GM06990 (cell line): ENCODE measurements around the gene IRX4.

Experiments used
- DNase-seq: peaks from one replicate; pipeline ENCODE4 v3.0.0-alpha.2; 2011; ENCODE audit not compliant: insufficient read length; ENCODE audit errors: extremely low read depth
- H3K27me3 ChIP-seq: replicated peaks from 2 replicates; pipeline ENCODE4 v1.6.0; 2011; ENCODE audit warnings: low read length; ENCODE audit not compliant: control insufficient read depth, insufficient read depth
- H3K36me3 ChIP-seq: 2 replicates; pipeline ENCODE4 v1.5.1; 2011; ENCODE audit warnings: low read length; ENCODE audit not compliant: control insufficient read depth, insufficient read depth
- H3K4me3 ChIP-seq: replicated peaks from 2 replicates; pipeline ENCODE4 v1.5.1; 2011; ENCODE audit warnings: low read depth, mild to moderate bottlenecking, control low read depth, low read length
- TF ChIP-seq, protein P1 (sequence below): IDR thresholded peaks from 2 replicates; pipeline ENCODE4 v1.5.1; 2011; ENCODE audit warnings: low read length, control low read depth, mild to moderate bottlenecking, inconsistent platforms; ENCODE audit not compliant: insufficient read depth, poor library complexity, severe bottlenecking

Gene IRX4

DNA sequence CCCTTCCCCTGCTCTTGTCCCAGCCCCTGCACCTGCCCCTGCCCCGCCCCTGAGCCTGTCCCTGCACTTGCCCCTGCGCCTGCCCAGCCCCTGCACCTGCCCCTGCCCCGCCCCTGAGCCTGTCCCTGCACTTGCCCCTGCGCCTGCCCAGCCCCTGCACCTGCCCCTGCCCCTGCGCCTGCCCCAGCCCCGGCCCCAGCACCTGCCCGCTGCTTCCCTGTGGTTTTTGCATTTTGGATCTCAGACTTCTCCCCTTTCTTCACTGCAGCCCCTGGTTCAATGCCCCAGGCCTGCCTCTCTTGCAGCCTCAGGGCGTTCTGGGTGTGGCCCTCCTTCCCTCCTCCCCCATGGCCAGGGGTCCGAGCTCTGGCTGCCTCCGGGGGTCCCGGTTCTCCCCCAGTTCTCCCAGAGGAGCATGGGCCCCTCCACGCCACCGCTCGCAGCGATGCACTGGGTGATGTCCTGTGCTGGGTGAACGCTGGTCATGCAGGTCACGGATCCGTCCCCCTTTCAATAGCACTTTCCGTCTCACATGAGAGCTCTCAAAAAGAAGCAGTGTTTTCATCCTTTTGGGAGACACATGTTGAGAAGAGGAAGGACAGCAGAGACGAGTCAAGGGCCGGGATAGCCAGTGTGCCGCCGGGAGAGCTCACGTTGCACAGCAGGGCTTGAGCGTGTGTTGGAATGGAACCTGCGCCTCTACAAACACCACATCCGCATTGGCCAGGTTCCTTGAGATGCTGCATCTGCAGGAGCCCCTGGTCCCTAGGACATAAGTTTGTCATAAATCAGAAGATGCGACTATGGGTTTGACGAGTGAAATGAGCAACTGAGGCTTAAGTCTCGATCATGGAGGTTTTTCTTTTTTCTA, 44.0 kb upstream of the IRX4 start:
- Histone ChIP-seq H3K27me3 (no peaks in the 10 kb centered on the region; the same call in 1 of the 2 replicates), H3K36me3 (no peaks in the 10 kb centered on the region), H3K4me3 (no peak overlapping the region)
- TF ChIP-seq, protein P1, sequence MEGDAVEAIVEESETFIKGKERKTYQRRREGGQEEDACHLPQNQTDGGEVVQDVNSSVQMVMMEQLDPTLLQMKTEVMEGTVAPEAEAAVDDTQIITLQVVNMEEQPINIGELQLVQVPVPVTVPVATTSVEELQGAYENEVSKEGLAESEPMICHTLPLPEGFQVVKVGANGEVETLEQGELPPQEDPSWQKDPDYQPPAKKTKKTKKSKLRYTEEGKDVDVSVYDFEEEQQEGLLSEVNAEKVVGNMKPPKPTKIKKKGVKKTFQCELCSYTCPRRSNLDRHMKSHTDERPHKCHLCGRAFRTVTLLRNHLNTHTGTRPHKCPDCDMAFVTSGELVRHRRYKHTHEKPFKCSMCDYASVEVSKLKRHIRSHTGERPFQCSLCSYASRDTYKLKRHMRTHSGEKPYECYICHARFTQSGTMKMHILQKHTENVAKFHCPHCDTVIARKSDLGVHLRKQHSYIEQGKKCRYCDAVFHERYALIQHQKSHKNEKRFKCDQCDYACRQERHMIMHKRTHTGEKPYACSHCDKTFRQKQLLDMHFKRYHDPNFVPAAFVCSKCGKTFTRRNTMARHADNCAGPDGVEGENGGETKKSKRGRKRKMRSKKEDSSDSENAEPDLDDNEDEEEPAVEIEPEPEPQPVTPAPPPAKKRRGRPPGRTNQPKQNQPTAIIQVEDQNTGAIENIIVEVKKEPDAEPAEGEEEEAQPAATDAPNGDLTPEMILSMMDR, result no peak
- DNase-seq, result no peak

DNA sequence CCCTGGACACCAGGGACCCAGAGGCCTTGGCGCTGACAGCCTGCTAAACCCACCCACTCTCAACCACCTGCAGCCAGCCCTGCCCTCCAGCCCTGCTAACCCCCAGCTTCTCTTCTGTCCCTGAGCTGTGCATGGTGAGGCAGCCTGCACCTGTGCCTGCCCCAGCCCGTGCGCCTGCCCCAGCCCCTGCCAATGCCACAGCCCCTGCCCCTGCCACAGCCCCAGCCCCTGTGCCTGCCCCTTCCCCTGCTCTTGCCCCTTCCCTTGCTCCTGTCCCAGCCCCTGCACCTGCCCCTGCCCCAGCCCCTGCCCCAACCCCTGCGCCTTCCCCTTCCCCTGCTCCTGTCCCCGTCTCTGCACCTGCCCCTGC, 43.3 kb upstream of the IRX4 start:
- no peaks in the 10 kb centered on the region for H3K27me3 ChIP-seq
- TF ChIP-seq, protein P1, result no peak

DNA sequence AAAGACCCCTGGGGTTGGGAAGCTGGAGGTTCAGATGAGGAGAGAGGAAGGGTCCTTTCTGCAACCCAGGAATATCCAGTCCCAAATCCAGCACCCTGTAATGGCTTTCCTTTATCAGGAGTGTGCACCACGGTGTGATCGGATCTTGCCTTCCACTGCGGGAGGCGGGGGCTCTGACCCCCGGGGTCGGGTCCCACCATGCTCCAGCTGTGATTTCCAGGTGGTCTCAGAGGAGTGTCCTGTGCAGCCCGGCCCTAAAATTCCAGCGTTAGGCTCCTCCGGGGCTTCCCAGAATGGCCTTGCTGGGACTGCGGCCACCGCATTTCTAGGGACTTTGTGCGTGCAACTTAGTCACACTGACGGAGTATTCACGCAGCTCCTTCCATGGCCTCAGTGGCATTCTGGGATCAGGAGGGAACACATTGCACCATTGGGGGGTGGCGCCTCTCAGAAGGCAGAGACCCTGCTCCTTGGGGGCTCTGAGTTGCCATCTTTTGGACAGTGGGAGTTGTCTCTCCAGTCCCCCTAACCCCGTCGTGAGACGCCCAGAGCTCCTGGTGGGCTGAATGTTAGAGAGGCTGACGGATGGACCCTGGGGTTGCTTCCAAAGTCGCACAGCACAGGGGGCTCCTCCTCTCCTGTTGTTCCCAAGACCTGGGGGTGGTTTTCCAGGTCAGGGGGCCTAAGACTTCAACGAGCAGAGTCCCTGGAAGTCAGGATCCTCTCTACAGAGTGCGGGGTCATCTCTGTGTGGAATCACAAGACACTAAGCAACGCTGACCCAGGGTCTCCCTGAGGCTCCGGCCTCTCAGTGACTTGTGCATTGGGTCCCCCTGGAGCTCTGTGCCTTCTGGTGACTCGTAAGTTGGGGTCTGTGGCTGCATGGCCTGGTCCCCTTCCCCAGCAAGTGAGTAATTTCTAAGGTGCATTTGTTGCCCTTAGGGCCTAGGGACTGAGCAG, 42.7 kb upstream of the IRX4 start:
- H3K4me3 ChIP-seq, result no peak overlapping the region
- no peak for DNase-seq
- TF ChIP-seq, protein P1, result no peak
- H3K36me3 ChIP-seq, result no peaks in the 10 kb centered on the region
- H3K27me3 ChIP-seq, result no peaks in the 10 kb centered on the region

More for the DNA sequence above, 43.3 kb upstream of the IRX4 start:
- Histone ChIP-seq H3K36me3 (no peaks in the 10 kb centered on the region), H3K4me3 (no peak overlapping the region)
- DNase-seq, result no peak

DNA sequence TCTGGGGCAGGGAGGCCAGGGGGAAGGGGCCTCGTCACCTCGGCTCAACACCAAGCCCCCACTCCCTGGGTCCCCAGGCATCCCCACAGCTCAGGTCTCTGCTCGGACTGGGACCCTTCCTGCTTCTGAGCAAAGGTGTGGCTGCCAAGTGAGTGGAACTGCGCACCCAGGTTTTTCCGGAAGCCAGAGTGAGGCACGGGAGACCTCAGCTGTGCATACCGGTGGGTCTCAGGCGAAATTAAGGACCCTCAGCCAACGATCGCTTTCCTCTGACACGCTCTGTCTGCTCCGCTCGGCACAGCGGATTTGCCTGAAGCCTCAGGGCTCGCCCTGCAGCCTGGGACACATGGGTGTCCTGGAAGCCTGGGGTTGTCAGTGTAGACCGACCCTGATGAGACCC, 41.0 kb upstream of the IRX4 start:
- no peaks in the 10 kb centered on the region for H3K36me3 ChIP-seq
- DNase-seq, result no peak
- H3K4me3 ChIP-seq, result no peak overlapping the region
- no peaks in the 10 kb centered on the region for H3K27me3 ChIP-seq
- TF ChIP-seq, protein P1, result no peak

DNA sequence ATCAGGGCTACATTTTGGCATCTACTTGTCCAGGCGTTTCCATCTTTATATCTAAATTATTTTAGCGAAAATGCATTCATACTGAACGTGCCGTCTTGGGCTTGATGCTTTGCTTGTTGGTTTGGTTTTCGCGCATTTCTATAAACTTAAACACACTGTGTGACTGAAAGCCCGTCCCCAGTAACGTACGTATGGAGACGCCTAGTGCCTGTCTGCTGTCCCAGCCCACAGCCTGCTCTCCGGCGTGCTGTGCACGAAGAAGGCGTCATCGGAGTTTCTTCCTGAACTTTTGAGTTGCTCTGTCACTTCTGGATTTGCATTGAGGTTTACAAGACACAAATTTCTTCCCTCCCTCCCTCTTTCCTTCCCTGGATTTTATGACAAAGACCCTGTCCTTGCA, 40.6 kb upstream of the IRX4 start:
- no peak overlapping the region for H3K4me3 ChIP-seq
- no peaks in the 10 kb centered on the region for H3K36me3 ChIP-seq
- H3K27me3 ChIP-seq, result no peaks in the 10 kb centered on the region
- DNase-seq, result no peak
- TF ChIP-seq, protein P1, result no peak
